HG03520 (cell line): ENCODE results near the gene ELFN2.

Experiments used
- ATAC-seq: cut with Tn5 transposase; IDR thresholded peaks from one replicate; pipeline ENCODE4 v1.9.1; 2021; ENCODE audit warnings: mild to moderate bottlenecking, moderate library complexity; ENCODE audit not compliant: unreplicated experiment

The ELFN2 gene

GRCh38 chr22:37363261-37363992 lies 63.9 kb downstream of the ELFN2 start:
- ATAC-seq = no peak

DNA sequence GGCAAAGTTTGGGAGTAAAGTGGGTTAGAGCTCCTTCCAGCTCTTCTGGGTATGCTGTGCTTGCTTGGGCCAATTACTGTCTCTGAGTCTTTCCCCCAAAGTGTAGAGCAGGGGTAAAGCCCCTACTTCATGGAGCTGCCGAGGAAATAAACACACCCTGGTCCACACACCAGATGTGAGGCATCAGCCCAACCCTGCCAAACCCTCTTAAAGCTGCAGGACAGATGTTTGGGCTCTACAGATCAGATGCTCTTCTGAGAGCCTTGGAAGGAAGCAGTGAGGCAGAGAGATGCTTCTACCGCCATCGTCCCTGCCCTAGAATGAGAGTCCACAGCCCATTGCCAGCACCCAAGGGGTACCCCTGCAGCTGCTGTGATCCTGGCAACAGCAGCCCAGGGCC lies 64.7 kb downstream of the ELFN2 start:
- no peak for ATAC-seq

GRCh38 chr22:37358917-37359316 lies 68.4 kb downstream of the ELFN2 start:
- ATAC-seq = no peak

DNA sequence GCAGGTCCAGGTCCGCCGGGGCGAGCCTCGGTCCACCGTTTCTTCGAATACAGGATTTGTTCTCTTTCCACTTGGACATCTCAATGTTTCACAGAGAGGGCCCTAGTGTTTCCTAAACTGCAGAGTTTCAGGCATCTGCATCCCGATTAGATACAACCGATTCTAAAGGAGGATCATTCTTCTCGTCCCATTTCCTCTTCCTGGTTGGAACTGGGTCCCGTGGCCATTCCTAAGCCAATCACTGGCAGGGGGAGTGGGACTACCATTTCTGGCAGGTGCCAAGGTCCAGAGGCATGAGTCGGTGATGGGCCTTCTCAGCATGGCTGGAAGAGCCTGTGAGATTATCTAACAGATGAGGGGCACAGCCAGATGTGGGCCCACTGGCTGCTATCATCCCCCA lies 68.9 kb downstream of the ELFN2 start:
- ATAC-seq = no peak

GRCh38 chr22:37357446-37358075 lies 69.7 kb downstream of the ELFN2 start:
- ATAC-seq = no peak

GRCh38 chr22:37356922-37357321 lies 70.4 kb downstream of the ELFN2 start:
- ATAC-seq = no peak

- ATAC-seq = no peak
Measured at GRCh38 chr22:37355174-37355573, 72.1 kb downstream of the ELFN2 start.

DNA sequence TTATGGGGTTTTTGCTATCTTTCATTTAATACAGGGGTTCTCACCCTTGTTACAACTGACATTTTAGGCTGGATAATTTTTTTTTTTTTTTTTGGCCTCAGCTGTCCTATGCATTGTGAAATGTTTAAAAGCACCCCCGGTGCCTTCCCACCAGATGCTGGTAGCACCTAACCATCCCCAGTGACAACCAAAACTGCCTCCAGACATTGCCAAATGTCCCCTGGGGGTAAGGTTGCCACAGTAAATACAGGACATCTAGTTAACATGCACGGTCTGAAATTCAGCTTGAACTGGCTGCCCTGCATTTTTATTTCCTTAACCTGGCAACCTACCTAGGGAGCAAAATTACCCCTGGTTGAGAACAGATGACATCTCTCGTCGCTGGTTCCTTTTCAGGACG lies 72.6 kb downstream of the ELFN2 start:
- no peak for ATAC-seq

GRCh38 chr22:37354261-37354660 lies 73.0 kb downstream of the ELFN2 start:
- ATAC-seq = no peak

DNA sequence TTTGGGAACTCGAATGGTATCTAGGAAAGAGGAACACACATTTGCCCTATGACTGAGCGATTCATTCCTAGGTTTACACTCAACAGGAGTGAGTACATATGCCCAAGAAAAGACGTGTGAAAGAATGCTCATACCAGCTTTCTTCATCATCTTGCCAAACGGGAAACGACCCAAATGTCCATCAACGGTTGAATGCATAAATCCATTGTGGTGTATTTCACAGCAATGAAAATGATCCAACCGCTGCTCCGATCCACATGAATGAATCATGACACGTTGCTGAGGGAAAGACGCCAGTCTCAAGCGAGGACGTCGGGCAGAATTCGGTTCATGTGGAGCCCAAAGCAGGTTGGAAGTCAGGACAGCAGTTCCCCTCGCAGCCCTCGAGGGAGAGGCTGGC lies 73.4 kb downstream of the ELFN2 start:
- ATAC-seq = no peak

GRCh38 chr22:37352481-37352880 lies 74.8 kb downstream of the ELFN2 start:
- no peak for ATAC-seq

GRCh38 chr22:37351232-37351631 lies 76.0 kb downstream of the ELFN2 start:
- no peak for ATAC-seq

DNA sequence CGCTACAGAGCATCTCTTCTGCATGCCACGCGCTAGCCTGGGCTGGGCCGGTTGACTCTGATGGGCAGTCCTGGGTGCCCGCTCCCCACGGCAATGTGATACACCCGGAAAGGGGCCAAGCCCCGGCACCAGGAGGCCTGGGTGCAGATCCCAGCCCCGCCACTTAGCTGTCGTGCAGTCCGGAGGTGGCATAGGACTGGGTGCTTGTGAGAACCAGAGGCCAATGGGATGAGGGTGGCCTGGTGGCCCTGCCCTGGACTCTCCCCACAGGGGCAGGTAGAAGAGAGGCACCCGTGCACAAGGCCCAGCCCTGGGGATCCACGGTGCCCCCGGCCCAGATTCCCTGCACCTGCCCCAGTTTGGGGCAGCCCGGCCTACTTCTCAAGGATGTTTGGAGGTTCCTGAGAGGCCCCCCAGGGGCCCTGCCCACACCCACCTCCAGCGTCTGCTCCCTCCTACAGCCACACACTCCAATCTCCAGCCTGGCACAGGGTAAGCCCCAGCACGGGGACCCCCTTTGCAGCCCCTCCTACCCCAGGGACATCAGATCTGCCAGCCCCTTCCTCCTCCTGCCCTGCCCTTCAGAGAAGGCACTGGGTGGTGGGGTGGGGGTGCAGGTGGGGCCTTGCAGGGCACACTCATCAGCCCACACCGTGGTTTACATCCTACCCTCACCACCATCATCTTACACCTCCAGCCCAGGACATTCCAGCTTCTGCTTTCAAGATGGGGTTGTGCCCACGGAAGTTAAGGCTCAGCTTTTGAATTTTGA lies 78.0 kb downstream of the ELFN2 start:
- no peak for ATAC-seq

- no peak for ATAC-seq
Measured at GRCh38 chr22:37346505-37346895, 80.8 kb downstream of the ELFN2 start.

DNA sequence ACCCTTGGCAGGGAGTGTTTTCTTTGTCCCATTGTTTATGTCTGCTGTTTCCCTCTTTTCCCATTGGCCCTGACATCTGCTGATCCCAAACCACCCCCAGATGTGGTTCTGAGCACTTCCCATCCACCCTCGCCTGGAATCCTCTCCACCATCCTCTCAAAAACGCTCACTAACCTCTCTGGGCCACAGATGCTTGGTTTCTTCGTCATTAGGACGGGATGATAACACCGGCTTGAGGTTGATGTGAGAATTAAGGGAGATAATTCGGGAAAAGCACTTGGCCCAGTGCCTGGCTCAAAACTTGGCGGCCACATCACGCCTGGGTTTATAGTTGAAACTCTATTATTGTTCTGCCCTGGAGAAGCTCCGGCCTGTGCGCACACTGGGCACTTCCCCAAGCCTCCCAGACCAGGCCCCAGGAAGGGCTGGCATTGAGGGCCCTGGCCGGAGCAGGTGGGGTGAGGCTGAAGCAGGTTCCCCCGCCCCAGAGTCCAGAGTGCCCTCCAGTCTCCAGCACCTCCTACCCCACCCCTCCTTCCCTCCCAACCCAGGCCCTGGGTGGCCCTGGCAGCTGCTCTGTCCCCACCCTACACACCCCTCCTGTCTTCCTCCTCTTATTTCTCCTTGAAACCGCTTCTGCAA lies 81.3 kb downstream of the ELFN2 start:
- ATAC-seq = no peak

- ATAC-seq = no peak
Measured at GRCh38 chr22:37344735-37345449, 82.4 kb downstream of the ELFN2 start.

- no peak for ATAC-seq
Measured at GRCh38 chr22:37343863-37344734, 83.2 kb downstream of the ELFN2 start.

DNA sequence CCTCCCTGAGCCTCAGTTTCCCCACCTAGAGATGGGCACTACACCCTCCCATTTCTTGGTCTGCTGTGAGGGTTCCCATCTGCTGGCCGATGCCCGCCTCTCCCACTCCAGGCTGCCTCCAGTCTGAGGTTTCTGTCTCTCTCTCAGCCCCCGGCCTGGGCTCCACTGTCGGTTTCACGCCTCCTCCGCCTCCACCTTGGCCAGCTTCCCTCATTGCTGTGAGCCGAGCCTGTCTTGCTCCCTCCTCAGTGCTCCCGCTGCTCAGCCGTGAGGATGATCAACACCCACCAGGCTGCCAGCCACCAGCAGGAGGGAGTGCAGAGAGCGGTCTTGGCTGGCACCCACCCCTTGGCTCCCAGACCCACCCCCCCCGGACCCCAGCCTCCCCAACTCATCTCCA lies 83.9 kb downstream of the ELFN2 start:
- ATAC-seq = no peak

DNA sequence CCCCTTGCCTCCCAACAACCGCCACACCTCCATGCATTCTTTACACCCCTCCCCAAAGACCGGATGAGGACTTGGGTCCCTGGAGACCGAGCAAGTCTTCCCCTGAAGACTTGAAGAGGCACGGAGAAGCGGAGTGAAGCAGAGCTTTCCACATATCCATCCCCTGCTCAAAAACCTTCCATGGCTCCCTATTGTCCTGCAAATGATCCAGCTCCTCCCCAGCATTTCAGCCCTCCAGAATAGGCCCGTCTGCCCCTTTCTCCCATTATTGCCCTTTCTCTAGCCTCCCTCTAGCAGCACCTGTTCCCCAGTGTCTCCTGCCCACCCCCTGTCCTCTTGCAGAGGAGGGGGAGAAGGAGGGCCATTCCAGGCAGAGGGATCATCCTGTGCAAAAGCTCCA lies 85.2 kb downstream of the ELFN2 start:
- no peak for ATAC-seq
